ENCODE measurements around the gene TPD52L2. TPM values are rescaled to one million over a fixed set of nuclear protein-coding genes. Genes with fewer than 3 reads are reported as not detected.
A peak's percentile ranks its signal among the peaks of the same experiment; 100 is the strongest.

The TPD52L2 gene
- total and polyA plus RNA-seq, 2 donors from 2014 or later, result 73.1 to 78.0 TPM

- no peak for TF ChIP-seq CTCF (IDR thresholded peaks at IDR 0.05; ENCODE audit: borderline replicate concordance, extremely low read depth, insufficient read depth)
- DNase-seq (peak in 1 of 5 donors; percentile 51), FAIRE-seq (no peak)
- no peaks in the 10 kb centered on the region for H3K9me3 ChIP-seq (ENCODE audit: control insufficient read depth in 2 of 3, insufficient read depth in 1 of 3, low read length in 3 of 3)
- H3K27me3 ChIP-seq (ENCODE audit: control insufficient read depth, insufficient read depth, low read length), result no peaks in the 10 kb centered on the region
- peak overlapping the region in 1 of 3 donors; percentile 12 for H3K9ac ChIP-seq (ENCODE audit: low read length in 3 of 3)
- peaks cover 0 to 13% (median 12%) of the 10 kb centered on the region in 3 donors for H3K36me3 ChIP-seq (ENCODE audit: control insufficient read depth in 2 of 3, insufficient read depth in 3 of 3, low read length in 3 of 3)
- peaks cover 0 to 18% (median 0%) of the 10 kb centered on the region in 3 donors for H3K4me1 ChIP-seq (ENCODE audit: control insufficient read depth in 2 of 3, insufficient read depth in 2 of 3, low read depth in 1 of 3, low read length in 3 of 3)
- peak overlapping the region; percentile 53 to 68 (median 65) for H3K4me3 ChIP-seq (ENCODE audit: low read length in 3 of 3)
- intact Hi-C loops (cut with DNase I), result no loop called here
- no peak overlapping the region for H3K27ac ChIP-seq (ENCODE audit: low read depth in 2 of 2, low read length in 2 of 2)
Measured at GRCh38 chr20:63893999-63894357, 28.9 kb downstream of the TPD52L2 start.

- Histone ChIP-seq H3K4me1 (ENCODE audit: control insufficient read depth in 2 of 3, insufficient read depth in 2 of 3, low read depth in 1 of 3, low read length in 3 of 3) (peaks cover 0 to 18% (median 0%) of the 10 kb centered on the region in 3 donors), H3K27me3 (ENCODE audit: control insufficient read depth, insufficient read depth, low read length) (no peaks in the 10 kb centered on the region), H3K4me3 (ENCODE audit: low read length in 3 of 3) (peak within 1 kb of the TSS; percentile 60 to 69 (median 68)), H3K9ac (ENCODE audit: low read length in 3 of 3) (peak within 1 kb of the TSS; percentile 30 to 53 (median 47)), H3K9me3 (ENCODE audit: control insufficient read depth in 2 of 3, insufficient read depth in 1 of 3, low read length in 3 of 3) (no peaks in the 10 kb centered on the region), H3K36me3 (ENCODE audit: control insufficient read depth in 2 of 3, insufficient read depth in 3 of 3, low read length in 3 of 3) (peaks cover 0 to 7% (median 7%) of the 10 kb centered on the region in 3 donors), H3K27ac (ENCODE audit: low read depth in 2 of 2, low read length in 2 of 2) (peak within 1 kb of the TSS; percentile 53 to 66)
- intact Hi-C loops (cut with DNase I), result no loop called here
- peak; percentile 95 to 99 (median 97) for DNase-seq
- FAIRE-seq, result no peak
- TF ChIP-seq CTCF (IDR thresholded peaks at IDR 0.05; ENCODE audit: borderline replicate concordance, extremely low read depth, insufficient read depth), result no peak
Measured at GRCh38 chr20:63894358-63895201, 29.5 kb downstream of the TPD52L2 start, which contains the start of gene DNAJC5. DNAJC5 (plus strand) TSS chr20:63895126; CDS start chr20:63928346, 33,220 bp downstream.

- peak overlapping the region; percentile 60 to 69 (median 64) for H3K4me3 ChIP-seq (ENCODE audit: low read length in 3 of 3)
- H3K9ac ChIP-seq (ENCODE audit: low read length in 3 of 3), result peak overlapping the region; percentile 30 to 53 (median 47)
- no peak for FAIRE-seq
- H3K36me3 ChIP-seq (ENCODE audit: control insufficient read depth in 2 of 3, insufficient read depth in 3 of 3, low read length in 3 of 3), result peaks cover 0 to 6% (median 0%) of the 10 kb centered on the region in 3 donors
- no peaks in the 10 kb centered on the region for H3K9me3 ChIP-seq (ENCODE audit: control insufficient read depth in 2 of 3, insufficient read depth in 1 of 3, low read length in 3 of 3)
- peak in 2 of 5 donors; percentile 47 to 58 for DNase-seq
- intact Hi-C loops (cut with DNase I), result no loop called here
- peaks cover 0 to 18% (median 0%) of the 10 kb centered on the region in 3 donors for H3K4me1 ChIP-seq (ENCODE audit: control insufficient read depth in 2 of 3, insufficient read depth in 2 of 3, low read depth in 1 of 3, low read length in 3 of 3)
- TF ChIP-seq CTCF (IDR thresholded peaks at IDR 0.05; ENCODE audit: borderline replicate concordance, extremely low read depth, insufficient read depth), result no peak
- no peaks in the 10 kb centered on the region for H3K27me3 ChIP-seq (ENCODE audit: control insufficient read depth, insufficient read depth, low read length)
- H3K27ac ChIP-seq (ENCODE audit: low read depth in 2 of 2, low read length in 2 of 2), result peak overlapping the region; percentile 16 to 66
Measured at GRCh38 chr20:63895202-63895951, 30.3 kb downstream of the TPD52L2 start.
